Hepatocyte (in vitro differentiated cells): ENCODE results near the gene SPAG4. TPM values are rescaled to one million over a fixed set of nuclear protein-coding genes. Genes with fewer than 3 reads are reported as not detected.
A peak's percentile ranks its signal among the peaks of the same experiment; 100 is the strongest.

Experiments used
- DNase-seq: peaks from one replicate; pipeline ENCODE4 v3.0.0-alpha.2; 2016; ENCODE audit warnings: low spot score
- H2AFZ ChIP-seq: fragments of 200-600 bp; sonication (generic); 2 replicates; pipeline ENCODE4 v1.6.0; 2016; ENCODE audit warnings: antibody characterized with exemption, mild to moderate bottlenecking
- H3K27ac ChIP-seq: fragments of 200-600 bp; sonication (generic); 2 replicates; pipeline ENCODE4 v1.5.1; 2016; ENCODE audit warnings: mild to moderate bottlenecking
- H3K27me3 ChIP-seq: fragments of 200-600 bp; sonication (generic); 2 replicates; pipeline ENCODE4 v1.6.1; 2016
- H3K36me3 ChIP-seq: fragments of 200-600 bp; sonication (generic); replicated peaks from 2 replicates; pipeline ENCODE4 v1.5.1; 2016; ENCODE audit warnings: low read depth; ENCODE audit not compliant: insufficient read depth
- H3K4me1 ChIP-seq: fragments of 200-600 bp; sonication (generic); 2 replicates; pipeline ENCODE4 v1.5.1; 2016; ENCODE audit warnings: mild to moderate bottlenecking, moderate library complexity; ENCODE audit not compliant: insufficient read depth
- H3K4me2 ChIP-seq: fragments of 200-600 bp; sonication (generic); 2 replicates; pipeline ENCODE4 v1.6.0; 2016
- H3K4me3 ChIP-seq: fragments of 200-600 bp; sonication (generic); 2 replicates; pipeline ENCODE4 v1.5.1; 2016; ENCODE audit warnings: mild to moderate bottlenecking
- H3K79me2 ChIP-seq: fragments of 200-600 bp; sonication (generic); 2 replicates; pipeline ENCODE4 v1.6.0; 2017; ENCODE audit warnings: mild to moderate bottlenecking
- H3K9me2 ChIP-seq: fragments of 200-600 bp; sonication (generic); replicated peaks from 2 replicates; pipeline ENCODE4 v1.6.0; 2017; ENCODE audit warnings: mild to moderate bottlenecking; ENCODE audit not compliant: insufficient read depth
- H3K9me3 ChIP-seq: fragments of 200-600 bp; sonication (generic); 2 replicates; pipeline ENCODE4 v1.5.1; 2016; ENCODE audit warnings: low read depth, mild to moderate bottlenecking
- H4K20me1 ChIP-seq: fragments of 200-600 bp; sonication (generic); 2 replicates; pipeline ENCODE4 v1.6.0; 2016; ENCODE audit warnings: mild to moderate bottlenecking; ENCODE audit not compliant: insufficient read depth, poor library complexity, severe bottlenecking
- CTCF ChIP-seq: fragments of 200-600 bp; sonication (generic); IDR thresholded peaks from 2 replicates; pipeline ENCODE4 v1.5.1; 2016; ENCODE audit warnings: antibody characterized with exemption, mild to moderate bottlenecking; ENCODE audit not compliant: poor library complexity
- EZH2 ChIP-seq: fragments of 200-600 bp; sonication (generic); IDR thresholded peaks from 2 replicates; pipeline ENCODE4 v1.6.1; 2016; ENCODE audit warnings: antibody characterized with exemption, mild to moderate bottlenecking, borderline replicate concordance
- EZH2phosphoT487 ChIP-seq: fragments of 200-600 bp; sonication (generic); IDR thresholded peaks from one replicate; pipeline ENCODE4 v1.6.1; 2018; ENCODE audit warnings: antibody characterized with exemption, mild to moderate bottlenecking, low read depth, moderate library complexity; ENCODE audit not compliant: unreplicated experiment, severe bottlenecking
- WGBS: methylation state at CpG from one replicate; pipeline ENCODE4 v1.1.6; 2016; ENCODE audit warnings: low lambda C conversion rate; ENCODE audit errors: missing lambda C conversion rate; 5-methylcytosine and 5-hydroxymethylcytosine counted together
- polyA plus RNA-seq: library from polyadenylated mRNA; unstranded; fragments of >200 nt; fragmentation: Nextera tagmentation; extraction: Ambion mirVana; gene quantifications from 2 replicates; pipeline ENCODE4 v1.2.1, GENCODE V29; 2016
- total RNA-seq: library from RNA; depleted of rRNA; stranded (reverse); fragments of >200 nt; gene quantifications from 2 replicates; pipeline ENCODE4 v1.2.3, GENCODE V29; 2014

The SPAG4 gene
- total and polyA plus RNA-seq, 2 experiments from 2014 or later = 6.6 to 7.9 TPM

GRCh38 chr20:35632539-35633115 lies 17.0 kb downstream of the SPAG4 start:
- peaks cover 8% of the 10 kb centered on the region for H3K4me1 ChIP-seq
- H3K27me3 ChIP-seq = no peaks in the 10 kb centered on the region
- no peak for TF ChIP-seq EZH2phosphoT487
- TF ChIP-seq EZH2 = no peak
- TF ChIP-seq CTCF = no peak
- no peak overlapping the region for H2AFZ ChIP-seq
- H4K20me1 ChIP-seq = peaks cover 27% of the 10 kb centered on the region
- no peaks in the 10 kb centered on the region for H3K9me2 ChIP-seq
- 96% methylated on average over 13 of the region's 13 CpGs for WGBS
- no peak overlapping the region for H3K27ac ChIP-seq
- H3K9me3 ChIP-seq = no peaks in the 10 kb centered on the region
- H3K79me2 ChIP-seq = peaks cover 40% of the 10 kb centered on the region
- peaks cover 4% of the 10 kb centered on the region for H3K36me3 ChIP-seq
- H3K4me2 ChIP-seq = no peak overlapping the region
- no peak overlapping the region for H3K4me3 ChIP-seq
- no peak for DNase-seq

GRCh38 chr20:35635652-35636051 lies 20.0 kb downstream of the SPAG4 start:
- Histone ChIP-seq H3K4me1 (peaks cover 8% of the 10 kb centered on the region), H3K9me2 (no peaks in the 10 kb centered on the region), H3K79me2 (peaks cover 68% of the 10 kb centered on the region), H3K27me3 (no peaks in the 10 kb centered on the region), H3K27ac (peak overlapping the region; percentile 55), H4K20me1 (peaks cover 40% of the 10 kb centered on the region), H3K4me3 (no peak overlapping the region), H3K36me3 (no peaks in the 10 kb centered on the region), H3K4me2 (peak overlapping the region; percentile 43), H3K9me3 (no peaks in the 10 kb centered on the region), H2AFZ (no peak overlapping the region)
- no peak for DNase-seq
- no peak for TF ChIP-seq CTCF
- no peak for TF ChIP-seq EZH2phosphoT487
- no peak for TF ChIP-seq EZH2
- WGBS = 84% methylated on average over 4 of the region's 4 CpGs

GRCh38 chr20:35636095-35636494 lies 20.5 kb downstream of the SPAG4 start:
- no peak overlapping the region for H2AFZ ChIP-seq
- H3K4me2 ChIP-seq = peak overlapping the region; percentile 43
- 88% methylated on average over 2 of the region's 2 CpGs for WGBS
- no peak for TF ChIP-seq EZH2
- H3K4me3 ChIP-seq = no peak overlapping the region
- peaks cover 40% of the 10 kb centered on the region for H4K20me1 ChIP-seq
- DNase-seq = no peak
- no peaks in the 10 kb centered on the region for H3K9me2 ChIP-seq
- H3K36me3 ChIP-seq = no peaks in the 10 kb centered on the region
- H3K79me2 ChIP-seq = peaks cover 72% of the 10 kb centered on the region
- peak overlapping the region; percentile 55 for H3K27ac ChIP-seq
- H3K9me3 ChIP-seq = no peaks in the 10 kb centered on the region
- peaks cover 8% of the 10 kb centered on the region for H3K4me1 ChIP-seq
- no peaks in the 10 kb centered on the region for H3K27me3 ChIP-seq

GRCh38 chr20:35637276-35637675 lies 21.6 kb downstream of the SPAG4 start:
- H3K9me2 ChIP-seq = no peaks in the 10 kb centered on the region

More at GRCh38 chr20:35637276-35637675, 21.6 kb downstream of the SPAG4 start:
- DNase-seq = no peak
- peaks cover 42% of the 10 kb centered on the region for H4K20me1 ChIP-seq
- TF ChIP-seq CTCF (no peak), EZH2phosphoT487 (no peak), EZH2 (no peak)
- H3K27ac ChIP-seq = no peak overlapping the region
- H3K4me2 ChIP-seq = no peak overlapping the region
- no peaks in the 10 kb centered on the region for H3K9me3 ChIP-seq
- peaks cover 84% of the 10 kb centered on the region for H3K79me2 ChIP-seq
- peaks cover 8% of the 10 kb centered on the region for H3K4me1 ChIP-seq
- no peak overlapping the region for H3K4me3 ChIP-seq
- H3K36me3 ChIP-seq = no peaks in the 10 kb centered on the region
- no peak overlapping the region for H2AFZ ChIP-seq
- H3K27me3 ChIP-seq = no peaks in the 10 kb centered on the region
- WGBS = 93% methylated on average over 6 of the region's 6 CpGs
